NCI-H69 (cell line): ENCODE results near the gene PAFAH1B2.
"Not testable (repeated sequence)": the region's sequence is repeated elsewhere in the genome, so short reads cannot be mapped to it uniquely, and the experiment has no call there.

Source experiments
- DNase-seq: peaks from one replicate; lab custom pipeline; 2025; lab: John Stamatoyannopoulos, UW

Gene PAFAH1B2

DNA sequence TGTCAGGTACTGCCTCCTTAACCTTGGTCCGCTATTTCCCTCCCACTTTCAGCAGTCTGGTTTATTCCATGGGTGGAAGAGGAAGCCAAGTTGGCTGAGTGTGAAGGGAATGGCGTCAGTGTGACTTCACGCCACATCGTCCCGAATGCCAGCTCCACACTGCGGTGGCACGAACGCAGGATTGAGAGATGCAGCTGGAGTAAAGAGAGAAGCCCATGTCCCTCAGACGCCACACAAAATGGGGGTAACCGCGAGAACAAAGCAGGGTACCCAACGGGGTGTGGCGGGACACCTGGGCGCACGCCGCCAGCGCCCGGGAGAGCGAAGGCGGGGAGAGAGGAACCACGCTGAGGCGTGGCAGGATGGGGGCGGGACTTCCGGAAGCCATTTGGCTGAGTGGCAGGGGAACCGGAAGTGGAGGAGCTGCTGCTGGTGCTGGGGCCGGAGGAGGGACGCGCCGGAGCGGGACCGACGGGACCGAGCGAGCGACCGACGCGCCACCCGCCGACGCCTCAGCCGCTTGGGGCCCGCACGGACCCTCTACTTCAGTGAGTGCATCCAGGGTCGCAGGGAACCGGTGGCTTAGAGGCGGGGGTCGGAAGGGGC is at the start of gene PAFAH1B2:
TSS of gene PAFAH1B2 (plus strand) at position 417 of the 606 bp plus-strand sequence. CDS start 8,161 bp downstream, outside the sequence.
- peak; percentile 98 for DNase-seq

- no peak for DNase-seq
These were observed 49.3 kb upstream of the PAFAH1B2 start for GRCh38 chr11:117094776-117095175.

- no peak for DNase-seq
These were observed 48.6 kb upstream of the PAFAH1B2 start for GRCh38 chr11:117095284-117096161.

GRCh38 chr11:117096201-117096991 is 47.7 kb upstream of the PAFAH1B2 start:
- peak; percentile 32 for DNase-seq

DNA sequence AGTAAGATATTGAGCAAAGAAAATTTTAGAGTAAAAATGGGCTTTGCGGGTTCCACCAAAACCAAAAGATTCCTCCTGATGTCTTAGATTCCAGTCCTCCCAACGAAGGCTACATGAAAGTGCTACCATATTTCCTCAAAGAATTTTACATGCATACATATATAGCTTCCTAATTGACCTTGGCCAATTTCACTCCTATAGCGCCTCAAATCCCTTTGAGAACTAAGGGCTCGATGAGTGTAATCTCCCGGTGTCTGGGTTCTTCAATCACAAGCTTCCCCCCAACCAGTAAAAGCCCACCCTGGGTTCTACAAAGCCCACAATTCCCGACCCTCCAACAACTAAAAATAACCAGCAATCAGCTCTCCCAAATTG is 47.1 kb upstream of the PAFAH1B2 start:
- DNase-seq: peak; percentile 20

DNA sequence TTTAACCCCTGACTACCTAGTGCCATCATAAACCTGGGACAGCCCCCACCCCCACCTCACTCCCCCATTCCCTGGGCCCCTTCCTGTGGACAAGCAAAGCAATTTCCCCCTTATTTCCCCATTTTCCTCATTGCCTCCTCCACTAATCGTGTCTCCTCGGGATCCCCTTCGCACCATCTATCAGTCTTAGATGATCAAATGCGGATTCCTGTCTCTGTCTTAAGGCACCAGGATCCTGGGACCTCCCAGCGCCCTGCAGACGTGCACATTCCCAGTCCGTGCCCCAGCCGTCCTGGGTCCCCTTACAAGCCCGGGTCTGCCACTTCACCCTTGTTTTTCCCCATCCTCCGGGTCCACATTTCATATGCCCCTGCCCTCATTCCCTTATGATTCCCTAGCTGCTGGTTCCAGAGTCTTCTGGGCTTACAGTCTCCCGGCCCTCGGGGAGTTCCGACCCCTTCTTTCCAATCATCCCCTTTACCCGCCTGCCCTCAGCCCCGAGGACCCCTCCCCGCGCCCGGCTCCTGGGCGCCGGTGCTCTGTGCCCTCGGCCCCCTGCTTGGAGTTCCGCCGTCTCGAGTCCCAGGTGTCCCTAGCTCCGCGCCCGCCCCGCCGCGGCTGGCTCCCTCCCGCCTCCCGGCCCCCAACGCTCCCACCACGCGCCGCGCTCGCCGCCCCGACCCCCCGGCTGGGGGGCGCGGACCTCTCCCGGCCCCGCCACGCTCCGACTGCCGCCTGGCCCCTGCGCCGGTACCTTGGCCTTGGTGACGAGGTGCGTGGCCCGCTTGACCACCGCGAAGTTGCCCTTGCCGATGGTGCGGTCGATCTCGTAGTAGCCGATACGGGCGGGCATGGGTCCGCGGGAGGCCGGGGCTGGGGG is 46.5 kb upstream of the PAFAH1B2 start:
- peak; percentile 75 for DNase-seq

- peak; percentile 98 for DNase-seq
These were observed 45.5 kb upstream of the PAFAH1B2 start, which contains the start of gene SIK3 for GRCh38 chr11:117098269-117099232. TSS of gene SIK3 (minus strand) at chr11:117098428. CDS start at chr11:117098415, 13 bp downstream.

GRCh38 chr11:117099696-117100095 is 44.4 kb upstream of the PAFAH1B2 start:
- DNase-seq: no peak

- DNase-seq: no peak
These were observed 43.5 kb upstream of the PAFAH1B2 start for GRCh38 chr11:117100556-117100955.

- no peak for DNase-seq
These were observed 36.1 kb upstream of the PAFAH1B2 start for GRCh38 chr11:117107701-117108590.

DNA sequence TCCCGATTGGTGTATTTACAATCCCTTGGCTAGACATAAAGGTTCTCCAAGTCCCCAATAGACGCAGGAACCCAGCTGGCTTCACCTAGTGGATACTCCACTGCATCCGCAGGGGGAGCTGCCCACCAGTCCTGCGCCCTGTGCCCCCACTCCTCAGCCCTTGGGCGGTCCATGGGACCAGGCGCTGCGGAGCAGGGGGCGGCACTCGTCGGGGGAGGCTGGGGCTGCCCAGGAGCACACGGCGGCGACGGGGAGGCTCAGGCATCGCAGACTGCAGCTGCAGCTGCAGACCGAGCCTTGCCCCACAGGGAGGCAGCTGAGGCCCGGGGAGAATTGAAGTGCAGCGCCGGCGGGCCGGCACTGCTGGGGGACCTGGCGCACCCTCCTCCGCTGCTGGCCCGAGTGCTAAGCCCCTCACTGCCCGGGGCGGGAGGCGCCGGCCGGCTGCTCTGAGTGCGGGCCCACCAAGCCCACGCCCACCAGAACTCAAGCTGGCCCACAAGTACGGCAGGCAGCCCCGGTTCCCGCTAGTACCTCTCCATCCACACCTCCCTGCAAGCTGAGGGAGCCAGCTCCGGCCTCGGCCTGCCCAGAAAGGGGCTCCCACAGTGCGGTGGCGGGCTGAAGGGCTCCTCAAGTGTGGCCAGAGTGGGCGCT is 33.7 kb upstream of the PAFAH1B2 start:
- peak; percentile 63 for DNase-seq

DNA sequence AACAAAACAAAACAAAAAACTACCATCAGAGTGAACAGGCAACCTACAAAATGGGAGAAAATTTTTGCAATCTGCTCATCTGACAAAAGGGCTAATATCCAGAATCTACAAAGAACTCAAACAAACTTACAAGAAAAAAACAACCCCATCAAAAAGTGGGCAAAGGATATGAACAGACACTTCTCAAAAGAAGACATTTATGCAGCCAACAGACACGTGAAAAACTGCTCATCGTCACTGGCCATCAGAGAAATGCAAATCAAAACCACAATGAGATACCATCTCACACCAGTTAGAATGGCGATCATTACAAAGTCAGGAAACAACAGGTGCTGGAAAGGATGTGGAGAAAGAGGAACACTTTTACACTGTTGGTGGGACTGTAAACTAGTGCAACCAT is 31.6 kb upstream of the PAFAH1B2 start:
- not testable (repeated sequence) for DNase-seq

DNA sequence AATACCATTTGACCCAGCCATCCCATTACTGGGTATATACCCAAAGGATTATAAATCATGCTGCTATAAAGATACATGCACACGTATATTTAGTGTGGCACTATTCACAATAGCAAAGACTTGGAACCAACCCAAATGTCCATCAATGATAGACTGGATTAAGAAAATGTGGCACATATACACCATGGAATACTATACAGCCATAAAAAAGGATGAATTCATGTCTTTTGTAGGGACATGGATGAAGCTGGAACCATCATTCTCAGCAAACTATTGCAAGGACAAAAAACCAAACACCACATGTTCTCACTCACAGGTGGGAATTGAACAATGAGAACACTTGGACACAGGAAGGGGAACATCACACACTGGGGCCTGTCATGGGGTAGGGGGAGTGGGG is 31.1 kb upstream of the PAFAH1B2 start:
- DNase-seq: not testable (repeated sequence)

- DNase-seq: no peak
These were observed 26.4 kb upstream of the PAFAH1B2 start for GRCh38 chr11:117117681-117118080.

GRCh38 chr11:117121176-117121575 is 22.9 kb upstream of the PAFAH1B2 start:
- no peak for DNase-seq

- DNase-seq: no peak
These were observed 21.5 kb upstream of the PAFAH1B2 start for GRCh38 chr11:117122556-117122955.

DNA sequence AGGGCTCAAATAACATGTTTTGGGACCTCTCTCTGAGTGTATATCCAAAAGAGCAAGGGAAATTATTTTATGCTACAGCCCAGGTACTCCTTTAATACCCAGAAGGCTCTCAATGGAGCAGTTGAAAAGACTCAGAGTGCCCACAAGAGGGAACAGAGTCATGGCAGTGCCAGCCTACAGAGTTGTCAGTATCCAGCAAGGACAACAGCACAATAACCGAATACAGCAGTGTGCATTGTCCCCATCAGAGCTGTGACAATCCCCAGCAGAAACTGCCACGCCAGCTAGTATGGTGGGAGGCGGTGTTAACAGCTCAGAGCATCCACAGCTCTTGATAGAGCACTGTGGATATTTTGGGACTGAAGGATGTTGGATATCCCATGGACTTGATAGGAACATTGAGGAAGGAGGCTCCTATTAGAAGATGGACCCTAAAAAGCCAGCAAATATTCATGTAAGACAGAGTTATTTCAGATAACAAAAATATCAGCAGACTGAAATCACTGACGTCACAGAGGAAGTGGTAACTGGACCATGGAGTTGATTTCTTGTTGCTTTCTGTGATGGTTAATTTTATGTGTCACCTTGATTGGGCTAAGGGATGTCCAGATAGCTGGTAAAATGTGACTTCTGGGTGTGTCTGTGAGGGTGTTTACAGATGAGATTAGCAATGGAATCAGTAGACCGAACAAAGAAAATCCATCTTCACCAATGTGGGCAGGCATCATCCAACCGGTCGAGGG is 17.7 kb upstream of the PAFAH1B2 start:
- no peak for DNase-seq
